ENCODE data around the gene TTC28. TPM values are rescaled to one million over a fixed set of nuclear protein-coding genes. Genes with fewer than 3 reads are reported as not detected.

The TTC28 gene
- total RNA-seq, 4 donors from 2014 or later: 10.2 to 23.8 (median 13.4) TPM

DNA sequence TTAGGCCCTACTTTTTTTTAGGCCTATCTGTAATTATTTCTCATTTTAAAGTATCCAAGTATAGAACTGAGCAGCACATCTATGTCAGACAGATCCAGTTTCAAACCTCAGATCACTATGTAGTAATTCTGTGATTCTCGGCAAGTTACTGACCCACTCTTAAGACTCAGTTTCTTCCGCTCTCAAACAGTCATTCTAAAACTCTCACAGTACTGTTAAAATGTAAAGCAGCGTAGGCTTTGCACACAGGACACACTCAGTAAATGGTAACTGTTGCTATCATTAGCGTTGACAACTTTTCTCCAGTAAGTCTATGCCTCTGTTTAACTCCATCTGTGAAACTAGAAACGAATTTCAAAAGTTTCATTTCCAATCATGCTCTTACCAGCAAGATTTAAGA, 277.1 kb downstream of the TTC28 start:
- no peak for TF ChIP-seq POLR2A (IDR thresholded peaks at IDR 0.05)
- TF ChIP-seq CTCF (IDR thresholded peaks at IDR 0.05): no peak
- intact Hi-C loops (cut with DNase I; ENCODE audit: low total_unique reads): no loop called here
- WGBS, 2 donors: 87 to 91% methylated on average over 5 of the region's 5 CpGs
- no peak for DNase-seq (ENCODE audit: low spot score in 2 of 2)
- H3K4me3 ChIP-seq (ENCODE audit: low read depth, poor library complexity, severe bottlenecking): no peak overlapping the region

- TF ChIP-seq CTCF (IDR thresholded peaks at IDR 0.05) (no peak), POLR2A (IDR thresholded peaks at IDR 0.05) (no peak)
- DNase-seq (ENCODE audit: low spot score in 2 of 2): no peak
- no peak overlapping the region for H3K4me3 ChIP-seq (ENCODE audit: low read depth, poor library complexity, severe bottlenecking)
- intact Hi-C loops (cut with DNase I; ENCODE audit: low total_unique reads): no loop called here
- WGBS, 2 donors: 88 to 95% methylated on average over 2 of the region's 2 CpGs
Observed at GRCh38 chr22:28402060-28402459, 277.6 kb downstream of the TTC28 start.

DNA sequence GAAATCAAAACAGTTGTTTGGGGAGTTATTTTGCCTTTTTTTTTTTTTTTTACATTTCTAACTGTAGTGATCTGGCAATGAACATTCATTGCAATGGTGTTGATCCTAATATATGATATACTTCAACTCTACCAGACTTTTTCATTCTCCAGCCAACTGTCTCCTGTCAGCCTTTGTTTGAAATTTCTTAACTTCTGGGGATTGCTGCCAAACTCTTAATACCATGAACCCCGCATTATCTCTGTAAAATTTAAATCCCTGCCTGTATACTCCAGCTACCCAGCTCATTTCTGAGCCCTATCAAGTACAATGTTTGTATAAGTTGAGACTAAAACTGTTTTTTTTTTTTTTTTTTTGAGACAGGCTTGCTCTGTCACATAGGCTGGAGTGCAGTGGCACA, 280.7 kb downstream of the TTC28 start:
- DNase-seq (ENCODE audit: low spot score in 2 of 2): no peak
- TF ChIP-seq POLR2A (IDR thresholded peaks at IDR 0.05): no peak
- no peak for TF ChIP-seq CTCF (IDR thresholded peaks at IDR 0.05)
- no peak overlapping the region for H3K4me3 ChIP-seq (ENCODE audit: low read depth, poor library complexity, severe bottlenecking)
- WGBS, 2 donors: 64 to 66% methylated on average over 1 of the region's 1 CpG
- intact Hi-C loops (cut with DNase I; ENCODE audit: low total_unique reads): no loop called here

- intact Hi-C loops (cut with DNase I; ENCODE audit: low total_unique reads): no loop called here
- no peak for DNase-seq (ENCODE audit: low spot score in 2 of 2)
- no peak overlapping the region for H3K4me3 ChIP-seq (ENCODE audit: low read depth, poor library complexity, severe bottlenecking)
- TF ChIP-seq CTCF (IDR thresholded peaks at IDR 0.05) (no peak), POLR2A (IDR thresholded peaks at IDR 0.05) (no peak)
Observed at GRCh38 chr22:28398355-28398754, 281.3 kb downstream of the TTC28 start.

DNA sequence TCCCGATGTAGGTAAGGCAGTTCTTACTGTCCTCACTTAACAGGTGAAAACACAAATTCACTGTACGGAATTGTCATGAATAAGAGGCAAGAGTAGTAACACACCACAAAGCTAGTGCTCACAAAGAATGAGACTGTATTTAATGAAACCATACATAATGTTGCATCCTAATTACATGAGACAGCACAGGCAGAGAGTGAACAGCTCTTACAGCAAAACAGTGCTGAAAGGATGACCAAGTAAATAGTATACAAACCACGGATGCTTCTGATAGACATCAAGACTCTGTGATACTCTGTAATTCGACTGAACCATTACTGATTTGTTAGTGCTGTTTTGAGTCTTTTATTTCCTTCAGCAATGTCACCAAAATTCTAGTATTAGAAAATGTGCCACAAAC, 282.3 kb downstream of the TTC28 start:
- H3K4me3 ChIP-seq (ENCODE audit: low read depth, poor library complexity, severe bottlenecking): no peak overlapping the region
- intact Hi-C loops (cut with DNase I; ENCODE audit: low total_unique reads): no loop called here
- no peak for DNase-seq (ENCODE audit: low spot score in 2 of 2)
- TF ChIP-seq CTCF (IDR thresholded peaks at IDR 0.05) (no peak), POLR2A (IDR thresholded peaks at IDR 0.05) (no peak)
- WGBS, 2 donors: 78 to 87% methylated on average over 4 of the region's 4 CpGs

- H3K4me3 ChIP-seq (ENCODE audit: low read depth, poor library complexity, severe bottlenecking): no peak overlapping the region
- DNase-seq (ENCODE audit: low spot score in 2 of 2): no peak
- WGBS, 2 donors: 41 to 47% methylated on average over 2 of the region's 2 CpGs
- TF ChIP-seq CTCF (IDR thresholded peaks at IDR 0.05) (no peak), POLR2A (IDR thresholded peaks at IDR 0.05) (no peak)
- intact Hi-C loops (cut with DNase I; ENCODE audit: low total_unique reads): no loop called here
Observed at GRCh38 chr22:28395920-28396753, 283.5 kb downstream of the TTC28 start.

All from lower leg skin (tissue), 4 donors.